Measurements from ENCODE around the gene FARSA. TPM values are rescaled to one million over a fixed set of nuclear protein-coding genes. Genes with fewer than 3 reads are reported as not detected.

Gene FARSA
- total and polyA plus RNA-seq, 2 of the 4 experiments (the other 2 are of a cell fraction) = 49.3 to 80.9 TPM

DNA sequence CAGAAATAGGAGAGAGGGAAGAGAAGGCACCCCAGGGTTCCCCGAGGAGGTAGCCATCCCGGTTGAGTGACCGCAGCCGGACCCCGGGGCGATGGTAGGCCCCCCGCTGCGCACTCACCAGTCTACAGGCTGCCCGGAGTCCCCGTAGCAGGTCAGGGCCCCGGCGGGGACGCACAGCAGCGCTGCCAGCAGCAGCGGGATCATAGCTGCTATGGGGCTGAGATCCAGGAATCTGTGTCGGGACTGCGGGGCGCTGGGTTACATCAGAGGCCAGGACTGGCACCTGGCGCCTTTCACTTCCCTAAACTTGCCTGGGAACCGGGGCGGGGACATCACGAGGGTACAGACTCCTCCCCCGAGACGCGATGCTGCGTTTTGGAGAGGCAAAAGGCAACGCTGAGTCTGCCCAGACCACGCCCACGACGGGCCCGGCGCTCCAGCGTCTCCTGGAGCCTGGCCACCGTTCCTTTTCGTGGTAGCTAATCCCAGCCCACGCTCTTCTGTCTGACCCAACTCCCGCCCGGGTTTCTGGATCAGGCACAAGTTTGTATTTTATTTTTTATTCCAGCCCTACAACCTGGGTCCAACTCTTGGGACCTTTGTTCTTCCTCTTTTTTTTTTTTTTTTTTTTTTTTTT lies 52.2 kb downstream of the FARSA start, which contains the start of gene DNASE2:
DNASE2 (minus strand) TSS at position 278 of the 637 bp plus-strand sequence; CDS start at position 204, 74 bp downstream.
- no peak for TF ChIP-seq FOS (IDR thresholded peaks at IDR 0.05; ENCODE audit: low read depth, low read length)
- no peak for TF ChIP-seq CHD1 (IDR thresholded peaks at IDR 0.05; ENCODE audit: low read depth, low read length)
- TF ChIP-seq CEBPB (IDR thresholded peaks at IDR 0.05; ENCODE audit: low read depth, low read length) = 0 out of 2 replicates have a peak, but pooled peaks have one; percentile 26
- TF ChIP-seq RFX5 (IDR thresholded peaks at IDR 0.05; ENCODE audit: low read depth, low read length) = peak; percentile 80
- TF ChIP-seq NFE2L2 (IDR thresholded peaks at IDR 0.05; ENCODE audit: low read depth, low read length) = no peak
- no peak; the same call in 1 of the 2 replicates for TF ChIP-seq MAZ (IDR thresholded peaks at IDR 0.05; ENCODE audit: borderline replicate concordance, low read depth, low read length)
- TF ChIP-seq POLR2A (IDR thresholded peaks at IDR 0.05; ENCODE audit: low read depth, low read length) = no peak
- TF ChIP-seq, protein P1, sequence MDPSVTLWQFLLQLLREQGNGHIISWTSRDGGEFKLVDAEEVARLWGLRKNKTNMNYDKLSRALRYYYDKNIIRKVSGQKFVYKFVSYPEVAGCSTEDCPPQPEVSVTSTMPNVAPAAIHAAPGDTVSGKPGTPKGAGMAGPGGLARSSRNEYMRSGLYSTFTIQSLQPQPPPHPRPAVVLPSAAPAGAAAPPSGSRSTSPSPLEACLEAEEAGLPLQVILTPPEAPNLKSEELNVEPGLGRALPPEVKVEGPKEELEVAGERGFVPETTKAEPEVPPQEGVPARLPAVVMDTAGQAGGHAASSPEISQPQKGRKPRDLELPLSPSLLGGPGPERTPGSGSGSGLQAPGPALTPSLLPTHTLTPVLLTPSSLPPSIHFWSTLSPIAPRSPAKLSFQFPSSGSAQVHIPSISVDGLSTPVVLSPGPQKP (IDR thresholded peaks at IDR 0.05; ENCODE audit: borderline replicate concordance, low read depth, low read length) = no peak
- TF ChIP-seq, protein P2, sequence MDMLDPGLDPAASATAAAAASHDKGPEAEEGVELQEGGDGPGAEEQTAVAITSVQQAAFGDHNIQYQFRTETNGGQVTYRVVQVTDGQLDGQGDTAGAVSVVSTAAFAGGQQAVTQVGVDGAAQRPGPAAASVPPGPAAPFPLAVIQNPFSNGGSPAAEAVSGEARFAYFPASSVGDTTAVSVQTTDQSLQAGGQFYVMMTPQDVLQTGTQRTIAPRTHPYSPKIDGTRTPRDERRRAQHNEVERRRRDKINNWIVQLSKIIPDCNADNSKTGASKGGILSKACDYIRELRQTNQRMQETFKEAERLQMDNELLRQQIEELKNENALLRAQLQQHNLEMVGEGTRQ (IDR thresholded peaks at IDR 0.05; ENCODE audit: low read depth, low read length) = peak; percentile 52
- Histone ChIP-seq H4K8ac (ENCODE audit: low read depth in 2 of 2, low read length in 2 of 2) (peak within 1 kb of the TSS; percentile 28 to 66; a peak in 2 of 4 replicates), H3K4ac (ENCODE audit: low read depth, low read length) (peak within 1 kb of the TSS; percentile 43; the same call in 1 of the 2 replicates), H3K9ac (ENCODE audit: low read depth, low read length) (peak within 1 kb of the TSS; percentile 36), H3K4me2 (ENCODE audit: low read depth, low read length) (peak within 1 kb of the TSS; percentile 81), H3K36me3 (ENCODE audit: control insufficient read depth, insufficient read depth, low read length) (peaks cover 8% of the 10 kb centered on the region; the same call in 1 of the 2 replicates), H4K91ac (ENCODE audit: insufficient read depth, low read depth, low read length) (no peak within 1 kb of the TSS), H2BK5ac (ENCODE audit: low read depth, low read length, poor library complexity, severe bottlenecking) (no peak within 1 kb of the TSS), H4K5ac (ENCODE audit: low read depth, low read length) (no peak within 1 kb of the TSS), H3K14ac (replicated peaks; ENCODE audit: low read depth, low read length) (peak within 1 kb of the TSS; percentile 7), H2BK15ac (ENCODE audit: low read depth, low read length) (no peak within 1 kb of the TSS), H3K18ac (ENCODE audit: low read depth, low read length) (no peak within 1 kb of the TSS), H2AK9ac (replicated peaks; ENCODE audit: low read depth, low read length, poor library complexity) (peak within 1 kb of the TSS; percentile 80), H3K9me1 (ENCODE audit: insufficient read depth, low read length) (peaks cover 5% of the 10 kb centered on the region; the same call in 1 of the 2 replicates), H2BK20ac (ENCODE audit: low read depth, low read length) (no peak within 1 kb of the TSS), H2BK120ac (ENCODE audit: low read depth, low read length) (no peak within 1 kb of the TSS), H4K20me1 (ENCODE audit: insufficient read depth, low read length) (no peaks in the 10 kb centered on the region), H2AK5ac (ENCODE audit: low read depth, low read length) (no peak within 1 kb of the TSS), H3K27ac (ENCODE audit: insufficient read depth, low read length) (peak within 1 kb of the TSS; percentile 2; the same call in 1 of the 2 replicates), H3K9me3 (ENCODE audit: control insufficient read depth, insufficient read depth, low read length) (peaks cover 13% of the 10 kb centered on the region), H3K56ac (ENCODE audit: extremely low read depth, insufficient read depth, low read length) (peak within 1 kb of the TSS; percentile 21; the same call in 1 of the 2 replicates), H3K4me1 (ENCODE audit: control insufficient read depth, insufficient read depth, low read length) (peaks cover 5% of the 10 kb centered on the region; the same call in 1 of the 2 replicates), H2AFZ (replicated peaks; ENCODE audit: low read length, poor library complexity) (peak within 1 kb of the TSS; percentile 99), H3K4me3 (ENCODE audit: insufficient read depth, low read depth, low read length) (peak within 1 kb of the TSS; percentile 61), H3K27me3 (ENCODE audit: control insufficient read depth, insufficient read depth, low read length) (peaks cover 22% of the 10 kb centered on the region), H3K79me1 (ENCODE audit: low read depth in 1 of 2, low read length in 2 of 2) (peaks cover 0 to 7% of the 10 kb centered on the region in 2 experiments; a peak in 1 of 4 replicates), H3K23ac (ENCODE audit: low read depth, low read length) (no peak within 1 kb of the TSS; the same call in 1 of the 2 replicates)
- dilution Hi-C loops (cut with HindIII; ENCODE audit: low sequenced_read_pairs, unreplicated experiment) = no loop called here
- ATAC-seq (ENCODE audit: low read depth) (peak; percentile 96), DNase-seq (peak; percentile 87)
- CTCF ChIA-PET = interaction anchor here (1.7 kb wide), 1 partner anchor 84 kb away, joined by 8 read pairs; no protein-coding TSS in a partner anchor
- WGBS, 2 experiments (ENCODE audit: extremely low coverage in 2 of 2, insufficient read length in 1 of 2) = 0% methylated on average over 16 of the region's 38 CpGs; no CpG with 5 or more reads in 1 of the 2 experiments
- POLR2A ChIA-PET (ENCODE audit: unreplicated experiment) = interaction anchor here (0.6 kb wide), 1 partner anchor 62 kb away, joined by 6 read pairs; no protein-coding TSS in a partner anchor
- in situ Hi-C loops (cut with MboI; ENCODE audit: low sequenced_read_pairs) = no loop called here
- intact Hi-C loops (cut with micrococcal nuclease) = no loop called here
- BruUV-seq (replicated peaks) = TSS peak; percentile 89

Data from IMR-90 (cell line).